ENCODE measurements around the gene ATOX1.

ATOX1 gene

DNA sequence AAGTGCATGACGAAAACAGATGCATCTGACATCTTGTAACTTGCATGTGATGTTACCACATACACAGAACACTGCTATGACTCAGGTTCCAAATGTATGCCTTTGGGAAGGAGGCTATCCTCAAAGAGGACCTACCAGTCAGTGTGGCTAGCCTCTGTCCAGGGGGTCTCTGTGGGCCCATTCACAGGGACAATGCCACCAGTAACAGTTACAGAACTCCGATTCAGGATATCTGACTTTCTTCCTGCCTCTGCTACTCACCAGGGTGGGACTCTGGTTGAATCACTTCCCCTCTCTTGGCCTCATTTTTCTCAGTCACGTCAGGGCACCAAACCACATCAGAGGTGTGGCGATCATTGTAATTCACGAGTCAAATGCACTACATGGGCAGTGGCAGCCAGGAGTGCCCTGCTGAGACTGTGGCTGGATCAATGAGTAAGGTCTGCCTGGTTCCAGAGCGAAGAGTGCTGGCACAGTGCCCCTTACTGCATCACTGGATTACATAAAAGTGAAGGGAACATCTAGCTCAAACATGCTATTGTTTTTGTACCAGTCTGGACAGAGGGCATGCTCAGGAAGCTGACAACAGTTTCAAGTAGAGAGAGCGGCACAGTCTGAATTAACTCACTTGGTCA lies 13.2 kb downstream of the ATOX1 start:
- no peak overlapping the region for H3K4me3 ChIP-seq
- H3K9me3 ChIP-seq = no peaks in the 10 kb centered on the region
- H3K27ac ChIP-seq = peak overlapping the region; percentile 35; the same call in 1 of the 2 replicates
- TF ChIP-seq Cebpa-rat (IDR thresholded peaks at IDR 0.05) = no peak
- H3K9ac ChIP-seq = peak overlapping the region; percentile 23; the same call in 1 of the 2 replicates
- H4K20me1 ChIP-seq = peaks cover 33% of the 10 kb centered on the region; the same call in 1 of the 2 replicates
- peaks cover 61% of the 10 kb centered on the region for H3K36me3 ChIP-seq
- peaks cover 27% of the 10 kb centered on the region for H3K4me1 ChIP-seq
- H3K4me2 ChIP-seq = peak overlapping the region; percentile 68
- no peaks in the 10 kb centered on the region for H3K27me3 ChIP-seq

DNA sequence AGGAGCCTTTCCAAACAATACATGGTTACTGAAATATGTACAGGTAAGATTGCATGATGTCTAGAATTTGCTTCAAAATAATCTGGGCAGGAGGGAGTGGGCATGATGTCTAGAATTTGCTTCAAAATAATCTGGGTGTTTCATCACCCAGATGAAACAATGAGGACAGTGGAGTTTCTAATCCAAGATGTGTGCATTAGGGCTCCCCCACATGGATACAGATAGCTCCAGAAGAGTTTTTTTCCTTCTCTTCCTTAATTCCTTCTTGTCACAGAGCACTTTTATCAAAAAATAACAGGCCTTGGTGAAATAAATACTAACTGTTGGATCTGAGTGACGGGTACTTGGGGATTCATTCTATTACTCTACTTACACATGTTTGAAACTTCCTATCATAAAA lies 14.9 kb downstream of the ATOX1 start:
- no peak overlapping the region for H3K9ac ChIP-seq
- H3K4me3 ChIP-seq = no peak overlapping the region
- TF ChIP-seq Cebpa-rat (IDR thresholded peaks at IDR 0.05) = no peak
- peaks cover 27% of the 10 kb centered on the region for H3K4me1 ChIP-seq
- H3K27ac ChIP-seq = no peak overlapping the region
- H4K20me1 ChIP-seq = peaks cover 23% of the 10 kb centered on the region; the same call in 1 of the 2 replicates
- peaks cover 52% of the 10 kb centered on the region for H3K36me3 ChIP-seq
- no peak overlapping the region for H3K4me2 ChIP-seq
- H3K27me3 ChIP-seq = no peaks in the 10 kb centered on the region
- no peaks in the 10 kb centered on the region for H3K9me3 ChIP-seq

DNA sequence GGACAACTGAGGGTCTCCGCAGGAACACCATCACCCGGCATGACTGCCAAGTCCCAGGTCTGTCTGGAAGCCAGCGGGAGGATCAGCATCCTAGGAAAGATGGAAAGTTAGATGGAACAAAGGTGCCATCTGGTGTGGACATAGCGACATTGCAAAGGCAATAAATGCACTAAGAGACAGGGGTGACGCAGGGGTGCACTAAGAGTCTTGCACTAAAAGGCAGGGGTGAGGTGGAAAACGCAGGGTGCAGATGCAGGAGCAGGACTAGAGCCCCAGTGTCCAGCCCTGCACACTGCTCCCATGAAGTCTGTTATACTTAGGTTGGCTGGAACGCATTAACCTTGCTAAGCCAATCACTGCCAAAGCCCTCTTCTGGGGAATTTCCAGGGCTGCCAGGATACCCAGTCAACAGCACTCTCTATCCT lies 15.5 kb downstream of the ATOX1 start:
- no peaks in the 10 kb centered on the region for H3K27me3 ChIP-seq
- H3K9me3 ChIP-seq = no peaks in the 10 kb centered on the region
- H3K4me1 ChIP-seq = peaks cover 27% of the 10 kb centered on the region
- H3K9ac ChIP-seq = no peak overlapping the region
- no peak overlapping the region for H3K27ac ChIP-seq
- no peak overlapping the region for H3K4me3 ChIP-seq
- peaks cover 23% of the 10 kb centered on the region; the same call in 1 of the 2 replicates for H4K20me1 ChIP-seq
- no peak overlapping the region for H3K4me2 ChIP-seq
- no peak for TF ChIP-seq Cebpa-rat (IDR thresholded peaks at IDR 0.05)
- peaks cover 51% of the 10 kb centered on the region for H3K36me3 ChIP-seq

DNA sequence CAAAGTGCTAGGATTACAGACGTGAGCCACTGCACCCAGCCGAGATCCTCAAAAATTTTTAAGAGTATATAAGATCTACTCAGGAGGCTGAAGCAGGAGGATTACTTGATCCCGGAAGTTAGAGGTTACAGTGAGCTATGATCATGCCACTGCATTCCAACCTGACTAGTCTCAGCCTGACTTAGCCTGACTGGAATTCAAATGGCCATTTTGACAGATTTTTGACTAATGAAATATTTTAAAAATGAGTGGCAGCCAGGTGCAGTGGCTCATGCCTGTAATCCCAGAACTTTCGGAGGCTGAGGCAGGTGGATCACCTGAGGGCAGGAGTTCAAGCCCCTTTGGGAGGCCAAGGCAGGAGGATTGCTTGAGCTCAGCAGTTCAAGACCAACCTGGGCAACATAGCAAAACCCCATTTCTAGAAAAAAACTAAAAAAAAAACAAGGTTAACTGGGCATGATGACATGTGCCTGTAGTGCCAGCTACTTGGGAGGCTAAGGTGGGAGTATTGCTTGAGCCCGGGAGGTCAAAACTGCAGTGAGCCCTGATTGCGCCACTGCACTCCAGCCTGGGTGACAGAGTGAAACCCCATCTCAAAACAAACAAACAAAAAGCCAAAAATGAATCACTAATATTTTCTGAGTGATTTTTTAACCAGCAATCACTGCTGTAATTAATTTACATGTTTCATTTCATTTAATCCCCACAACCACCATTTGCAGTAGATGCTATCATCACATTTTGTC lies 16.6 kb downstream of the ATOX1 start:
- H3K4me1 ChIP-seq = peaks cover 26% of the 10 kb centered on the region
- H3K4me2 ChIP-seq = no peak overlapping the region
- peaks cover 23% of the 10 kb centered on the region; the same call in 1 of the 2 replicates for H4K20me1 ChIP-seq
- H3K4me3 ChIP-seq = no peak overlapping the region
- H3K9ac ChIP-seq = no peak overlapping the region
- no peak for TF ChIP-seq Cebpa-rat (IDR thresholded peaks at IDR 0.05)
- no peaks in the 10 kb centered on the region for H3K9me3 ChIP-seq
- no peaks in the 10 kb centered on the region for H3K27me3 ChIP-seq
- no peak overlapping the region for H3K27ac ChIP-seq
- peaks cover 51% of the 10 kb centered on the region for H3K36me3 ChIP-seq

DNA sequence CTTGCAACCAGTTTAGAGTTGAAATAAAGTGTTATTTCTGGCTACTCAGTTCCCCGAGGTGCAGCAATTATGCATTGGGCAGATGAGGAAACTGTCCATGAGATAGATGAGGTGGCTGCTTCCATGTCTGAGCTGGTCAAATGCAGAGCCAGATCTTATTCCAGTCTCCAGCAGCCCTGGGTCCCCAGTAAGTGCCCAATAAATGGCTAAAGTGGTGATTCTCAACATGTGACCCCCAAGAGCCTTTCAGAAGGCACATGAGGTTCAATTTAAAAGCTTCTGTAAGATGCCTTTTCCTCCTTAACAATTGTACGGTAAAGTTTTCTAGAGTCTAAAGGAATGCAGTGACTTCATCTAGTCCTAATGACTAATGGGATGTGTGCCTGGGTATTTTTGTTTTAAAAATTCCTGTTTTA lies 17.5 kb downstream of the ATOX1 start:
- Histone ChIP-seq H3K9ac (no peak overlapping the region), H4K20me1 (peaks cover 20% of the 10 kb centered on the region; the same call in 1 of the 2 replicates), H3K36me3 (peaks cover 47% of the 10 kb centered on the region), H3K27me3 (no peaks in the 10 kb centered on the region), H3K4me3 (no peak overlapping the region), H3K27ac (no peak overlapping the region), H3K9me3 (no peaks in the 10 kb centered on the region), H3K4me2 (no peak overlapping the region), H3K4me1 (peaks cover 17% of the 10 kb centered on the region)
- TF ChIP-seq Cebpa-rat (IDR thresholded peaks at IDR 0.05) = no peak

DNA sequence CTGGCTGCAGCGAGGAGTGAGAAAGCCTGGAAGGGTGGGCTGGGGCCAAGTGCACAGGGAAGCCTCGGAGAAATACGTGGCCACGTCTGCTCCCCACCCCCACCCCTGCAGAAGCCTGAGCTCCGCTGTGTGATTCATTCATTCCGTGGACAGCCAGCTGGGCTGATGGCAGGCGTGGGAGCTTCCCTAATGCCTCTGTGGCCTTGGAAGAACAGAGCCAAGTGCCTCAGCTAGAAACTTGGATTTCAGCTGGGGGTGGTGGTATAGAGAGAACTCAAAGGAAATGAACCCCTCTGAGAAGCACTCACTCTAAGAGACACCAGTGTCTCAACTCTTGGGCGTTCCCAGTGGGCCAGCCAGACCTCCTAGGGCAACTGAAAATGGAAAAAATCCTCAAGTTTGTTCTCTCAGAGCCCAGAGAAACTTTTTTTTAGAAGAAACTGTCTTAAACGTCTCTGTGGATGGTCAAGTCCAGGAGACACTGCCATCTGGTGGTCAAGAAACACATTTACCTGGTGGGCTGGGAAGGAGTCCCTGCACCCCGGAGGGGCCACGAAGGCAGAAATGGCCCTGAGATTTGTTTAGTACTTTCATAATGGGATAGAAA lies 18.0 kb downstream of the ATOX1 start:
- Histone ChIP-seq H3K9ac (no peak overlapping the region), H3K27ac (no peak overlapping the region), H3K4me3 (no peak overlapping the region)

DNA sequence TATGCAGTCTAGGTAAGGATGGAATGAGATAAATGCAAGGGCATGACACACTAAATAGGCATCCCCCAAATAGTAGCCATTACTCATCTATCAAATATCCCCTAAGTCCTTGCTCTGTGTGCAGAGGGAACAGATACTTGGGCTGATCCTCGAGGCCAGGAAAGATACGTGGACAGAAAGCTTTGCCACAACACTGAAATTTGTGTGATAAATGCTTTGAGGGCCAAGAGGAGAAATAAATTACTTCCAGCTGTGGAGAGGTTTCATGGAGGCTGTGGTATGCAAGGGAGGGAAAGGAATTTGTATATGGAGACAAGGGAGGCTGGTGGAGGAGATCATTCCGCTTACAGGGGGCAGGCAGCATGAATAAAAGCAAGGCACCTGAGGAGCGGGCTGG lies 18.5 kb downstream of the ATOX1 start:
- Histone ChIP-seq H3K4me3 (no peak overlapping the region), H3K27me3 (no peaks in the 10 kb centered on the region), H3K27ac (no peak overlapping the region), H3K4me1 (peaks cover 7% of the 10 kb centered on the region), H3K36me3 (peaks cover 38% of the 10 kb centered on the region), H3K9me3 (no peaks in the 10 kb centered on the region), H4K20me1 (0 out of 2 replicates have a peak, but pooled peaks cover 15% of the 10 kb centered on the region), H3K4me2 (no peak overlapping the region), H3K9ac (no peak overlapping the region)
- TF ChIP-seq Cebpa-rat (IDR thresholded peaks at IDR 0.05) = no peak

More for the DNA sequence above, 18.0 kb downstream of the ATOX1 start:
- Histone ChIP-seq H3K27me3 (no peaks in the 10 kb centered on the region), H3K4me1 (peaks cover 12% of the 10 kb centered on the region), H3K36me3 (peaks cover 42% of the 10 kb centered on the region), H4K20me1 (0 out of 2 replicates have a peak, but pooled peaks cover 15% of the 10 kb centered on the region), H3K4me2 (no peak overlapping the region), H3K9me3 (no peaks in the 10 kb centered on the region)
- no peak for TF ChIP-seq Cebpa-rat (IDR thresholded peaks at IDR 0.05)

DNA sequence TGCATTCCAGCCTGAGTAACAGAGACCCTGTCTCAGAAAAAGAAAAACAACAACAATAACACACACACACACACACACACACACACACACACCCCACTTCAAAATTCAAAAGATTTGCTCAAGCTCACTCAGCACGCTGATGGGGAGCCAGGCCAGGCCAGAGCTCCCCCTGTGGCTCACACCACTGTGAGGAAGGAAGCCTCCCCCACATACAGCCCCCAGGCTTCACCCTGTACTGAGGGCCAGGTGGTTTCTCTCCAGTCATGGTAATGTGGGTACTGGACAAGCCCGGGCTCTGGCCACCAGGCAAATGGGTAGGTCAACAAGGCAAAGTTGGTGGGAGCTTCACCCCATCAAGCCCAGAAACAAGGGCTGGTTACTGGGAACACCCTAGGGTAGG lies 19.0 kb downstream of the ATOX1 start:
- H3K4me1 ChIP-seq = peaks cover 2% of the 10 kb centered on the region; the same call in 1 of the 2 replicates

DNA sequence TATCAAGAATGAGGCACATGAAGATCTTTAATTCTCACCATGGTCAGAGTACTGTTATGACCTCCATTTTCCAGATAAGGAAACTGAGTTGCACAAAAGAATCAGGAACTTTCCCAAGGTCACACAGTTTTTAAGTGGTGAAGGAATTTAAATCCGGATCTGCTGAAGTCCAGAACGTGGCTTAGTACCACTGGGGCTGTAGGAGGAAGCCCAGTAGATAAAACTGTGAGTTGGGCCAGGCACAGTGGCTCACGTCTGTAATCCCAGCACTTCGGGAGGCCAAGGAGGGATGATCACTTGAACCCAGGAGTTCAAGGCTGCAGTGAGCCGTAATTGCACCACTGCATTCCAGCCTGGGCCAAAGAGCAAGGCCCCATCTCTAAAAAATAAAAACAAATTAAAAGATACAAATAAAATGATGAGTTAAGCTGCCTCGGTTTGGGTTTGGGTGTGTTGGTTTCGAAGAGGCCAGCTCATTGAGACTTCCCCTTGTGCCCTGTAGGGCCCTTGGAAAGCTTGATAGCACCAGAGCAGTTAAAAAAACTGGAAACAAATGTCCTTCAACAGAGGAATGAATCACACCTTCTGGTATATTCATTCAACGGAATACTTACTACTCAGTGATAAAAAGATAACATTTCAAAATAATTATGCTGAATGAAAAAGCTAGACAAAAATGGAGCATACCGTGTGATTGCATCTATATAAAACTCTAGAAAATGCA lies 20.1 kb downstream of the ATOX1 start:
- Histone ChIP-seq H3K4me3 (no peak overlapping the region), H3K4me2 (no peak overlapping the region), H3K27ac (no peak overlapping the region), H4K20me1 (0 out of 2 replicates have a peak, but pooled peaks cover 11% of the 10 kb centered on the region), H3K27me3 (no peaks in the 10 kb centered on the region), H3K9ac (no peak overlapping the region), H3K9me3 (no peaks in the 10 kb centered on the region), H3K4me1 (no peaks in the 10 kb centered on the region), H3K36me3 (peaks cover 31% of the 10 kb centered on the region)
- no peak for TF ChIP-seq Cebpa-rat (IDR thresholded peaks at IDR 0.05)

More for the DNA sequence above, 19.0 kb downstream of the ATOX1 start:
- Histone ChIP-seq H3K27me3 (no peaks in the 10 kb centered on the region), H3K27ac (no peak overlapping the region), H3K36me3 (peaks cover 33% of the 10 kb centered on the region), H4K20me1 (0 out of 2 replicates have a peak, but pooled peaks cover 15% of the 10 kb centered on the region), H3K9ac (no peak overlapping the region), H3K4me2 (no peak overlapping the region), H3K4me3 (no peak overlapping the region), H3K9me3 (no peaks in the 10 kb centered on the region)
- TF ChIP-seq Cebpa-rat (IDR thresholded peaks at IDR 0.05) = no peak
